Omental fat pad (tissue), 4 donors: Measurements from ENCODE around the gene METTL13. TPM values are rescaled to one million over a fixed set of nuclear protein-coding genes. Genes with fewer than 3 reads are reported as not detected.
A peak's percentile ranks its signal among the peaks of the same experiment; 100 is the strongest.

Source experiments
- ATAC-seq: fragments of 150-250 bp; one replicate; pipeline ENCODE4 v1.9.1; 2016; ENCODE audit warnings: mild to moderate bottlenecking, moderate library complexity; ENCODE audit not compliant: low FRiP score
- DNase-seq: peaks from one replicate; pipeline ENCODE4 v3.0.0-alpha.2; 2019; ENCODE audit warnings: low spot score
- total RNA-seq, 4 donors: library from RNA; depleted of rRNA; stranded (reverse); fragments of >200 nt; gene quantifications; one replicate each; pipeline ENCODE4 v1.1.0, GENCODE V29; 2016
- TF ChIP-seq, protein P1 (sequence below), 3 donors: fragments of 450-650 bp; IDR thresholded peaks; one replicate each; pipeline ENCODE4 v1.5.1; 2016 to 2017; ENCODE audit warnings: antibody characterized with exemption in 3 of 3, mild to moderate bottlenecking in 3 of 3, moderate library complexity in 2 of 3

METTL13 gene
- total RNA-seq, 4 donors from 2014 or later, result 21.3 to 29.2 (median 23.5) TPM

DNA sequence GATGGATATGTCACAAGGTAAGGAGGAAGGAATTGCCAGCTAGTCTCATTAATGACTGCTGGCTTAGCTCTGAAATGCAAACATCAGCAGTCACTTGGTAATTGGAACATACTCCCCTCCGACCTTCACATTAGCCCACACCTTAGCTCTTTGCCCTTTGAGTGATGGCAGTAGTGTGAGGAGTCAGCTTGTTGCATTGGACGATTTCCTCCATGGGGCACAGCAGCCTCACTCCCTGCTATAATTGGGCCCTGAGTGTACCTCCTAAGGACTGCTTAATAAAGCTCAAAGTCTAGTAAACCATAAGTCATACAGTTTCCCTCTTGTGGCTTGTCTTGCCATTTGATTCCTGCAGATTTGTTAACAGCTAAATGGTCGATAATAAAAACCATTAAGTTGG lies 19.4 kb downstream of the METTL13 start:
- DNase-seq, result no peak
- TF ChIP-seq, protein P1, sequence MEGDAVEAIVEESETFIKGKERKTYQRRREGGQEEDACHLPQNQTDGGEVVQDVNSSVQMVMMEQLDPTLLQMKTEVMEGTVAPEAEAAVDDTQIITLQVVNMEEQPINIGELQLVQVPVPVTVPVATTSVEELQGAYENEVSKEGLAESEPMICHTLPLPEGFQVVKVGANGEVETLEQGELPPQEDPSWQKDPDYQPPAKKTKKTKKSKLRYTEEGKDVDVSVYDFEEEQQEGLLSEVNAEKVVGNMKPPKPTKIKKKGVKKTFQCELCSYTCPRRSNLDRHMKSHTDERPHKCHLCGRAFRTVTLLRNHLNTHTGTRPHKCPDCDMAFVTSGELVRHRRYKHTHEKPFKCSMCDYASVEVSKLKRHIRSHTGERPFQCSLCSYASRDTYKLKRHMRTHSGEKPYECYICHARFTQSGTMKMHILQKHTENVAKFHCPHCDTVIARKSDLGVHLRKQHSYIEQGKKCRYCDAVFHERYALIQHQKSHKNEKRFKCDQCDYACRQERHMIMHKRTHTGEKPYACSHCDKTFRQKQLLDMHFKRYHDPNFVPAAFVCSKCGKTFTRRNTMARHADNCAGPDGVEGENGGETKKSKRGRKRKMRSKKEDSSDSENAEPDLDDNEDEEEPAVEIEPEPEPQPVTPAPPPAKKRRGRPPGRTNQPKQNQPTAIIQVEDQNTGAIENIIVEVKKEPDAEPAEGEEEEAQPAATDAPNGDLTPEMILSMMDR (IDR thresholded peaks at IDR 0.05), result no peak
- ATAC-seq, result no peak

DNA sequence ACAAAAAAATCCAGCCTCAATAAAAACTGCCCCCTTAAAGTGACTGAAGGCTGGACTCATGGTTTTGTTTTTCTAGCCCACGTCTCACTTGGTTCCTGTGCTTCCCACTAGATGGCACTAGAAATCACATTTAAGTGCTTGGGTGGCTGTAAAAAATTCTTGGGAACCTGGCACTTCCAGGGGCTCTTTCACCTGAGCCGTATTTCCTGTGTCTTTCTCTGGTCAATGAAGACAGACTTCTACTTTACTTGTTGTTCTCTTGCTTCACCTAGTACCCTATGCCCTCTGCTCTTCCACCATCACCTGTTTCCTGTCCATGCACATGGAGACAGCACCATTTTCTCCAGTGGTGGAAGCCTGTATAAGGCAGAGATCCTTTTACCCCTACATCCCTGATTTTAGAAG lies 20.0 kb downstream of the METTL13 start:
- TF ChIP-seq, protein P1 (IDR thresholded peaks at IDR 0.05), result peak in 1 of 3 donors; percentile 62
- DNase-seq (no peak), ATAC-seq (no peak)

DNA sequence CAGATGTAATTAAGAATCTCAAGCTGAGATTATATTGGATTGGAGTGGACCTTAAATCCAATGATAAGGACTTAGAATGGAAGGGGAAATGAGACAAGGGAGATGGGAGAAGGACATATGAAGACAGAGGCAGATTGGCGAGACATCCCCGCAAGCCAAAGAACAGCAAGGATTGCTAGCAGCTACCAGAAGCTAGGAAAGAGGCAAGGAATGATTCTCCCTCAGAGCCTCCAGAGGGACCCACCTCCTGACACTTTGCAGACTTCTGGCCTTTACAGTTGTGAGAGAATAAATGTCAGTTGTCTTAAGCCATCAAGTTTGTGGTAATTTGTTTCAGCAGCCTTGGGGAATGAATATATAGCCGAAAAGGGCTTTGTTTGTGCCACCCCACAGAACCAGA lies 20.7 kb downstream of the METTL13 start:
- TF ChIP-seq, protein P1 (IDR thresholded peaks at IDR 0.05), result no peak
- ATAC-seq, result no peak
- DNase-seq, result no peak

DNA sequence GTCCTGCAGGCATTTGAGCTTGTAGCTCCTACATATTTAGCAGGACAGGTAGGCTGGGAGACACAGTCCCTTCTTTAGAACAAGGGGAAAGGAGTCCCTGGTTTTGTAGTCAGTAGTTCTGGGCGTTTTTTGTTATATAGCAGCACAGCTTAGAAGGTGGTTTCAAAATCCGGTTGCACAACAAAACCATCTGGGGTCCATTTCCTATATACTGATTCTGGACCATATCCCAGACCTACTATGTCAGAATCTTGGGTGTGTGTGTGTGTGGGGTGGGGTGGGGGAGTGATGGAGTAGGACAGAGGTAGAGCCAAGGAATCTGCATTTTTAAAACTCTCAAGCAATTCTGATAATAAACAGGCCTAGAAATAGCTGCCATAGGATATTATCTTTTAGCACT lies 21.6 kb downstream of the METTL13 start:
- DNase-seq (no peak), ATAC-seq (no peak)
- TF ChIP-seq, protein P1 (IDR thresholded peaks at IDR 0.05), result no peak

DNA sequence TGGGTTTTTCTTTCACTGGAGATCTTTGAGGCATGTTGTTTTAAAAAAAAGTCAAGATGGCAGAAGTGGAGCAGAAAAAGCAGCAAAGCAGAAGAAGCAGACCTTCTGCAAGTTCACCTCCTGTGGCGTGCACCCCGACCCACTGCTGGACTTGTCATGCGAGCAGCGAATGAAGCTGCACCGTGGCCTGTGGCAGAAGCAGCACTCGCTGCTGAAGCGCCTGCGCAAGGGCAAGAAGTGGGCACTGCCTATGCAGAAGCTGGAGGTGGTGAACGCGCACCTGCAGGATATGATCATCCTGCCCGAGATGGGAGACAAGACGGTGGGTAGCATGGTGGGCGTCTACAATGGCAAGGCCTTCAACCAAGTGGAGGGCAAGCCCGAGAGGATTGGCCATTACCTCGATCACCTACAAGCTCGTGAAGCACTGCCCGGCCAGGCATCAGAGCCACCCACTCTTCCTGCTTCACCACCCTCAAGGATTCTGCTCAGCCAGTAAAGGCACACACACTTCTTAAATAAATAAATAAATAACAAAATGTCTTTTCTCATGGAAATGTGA lies 22.1 kb downstream of the METTL13 start:
- no peak for DNase-seq
- TF ChIP-seq, protein P1 (IDR thresholded peaks at IDR 0.05), result no peak
- ATAC-seq, result no peak

DNA sequence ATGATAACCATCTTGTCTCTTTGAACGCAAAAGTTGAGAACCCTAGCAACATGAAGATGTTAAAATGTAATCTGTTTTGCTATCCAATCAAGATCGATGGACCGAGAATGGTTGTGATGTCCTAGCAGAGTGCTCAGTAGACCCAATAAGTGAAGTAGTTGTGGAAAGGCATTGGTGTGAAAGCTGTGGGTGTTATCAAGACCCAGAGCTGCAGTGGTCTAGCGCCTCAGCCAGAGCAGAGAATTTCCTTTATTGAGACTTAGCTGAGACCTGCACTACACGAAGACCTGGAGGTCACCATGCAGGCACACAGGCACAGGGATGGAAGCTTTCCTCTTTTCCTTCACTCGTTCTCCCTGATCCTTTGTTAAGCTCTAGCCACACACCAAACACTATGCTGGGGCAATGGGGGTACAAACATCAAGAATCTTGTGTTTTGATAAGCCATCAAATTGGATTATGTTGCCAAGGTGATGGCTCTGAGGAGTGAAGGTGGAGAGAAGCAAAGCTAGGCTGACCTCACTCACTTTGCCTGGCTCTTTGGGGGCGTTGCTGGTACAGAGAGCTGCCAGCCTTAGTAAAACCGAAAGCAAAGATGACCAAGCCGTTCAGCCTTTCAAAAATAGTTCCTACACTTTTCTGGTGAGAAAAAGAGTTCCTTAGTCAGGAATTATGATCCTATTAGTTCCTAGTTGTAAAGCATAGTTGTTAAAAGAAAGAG lies 24.1 kb downstream of the METTL13 start:
- DNase-seq, result no peak
- TF ChIP-seq, protein P1 (IDR thresholded peaks at IDR 0.05), result no peak
- no peak for ATAC-seq

DNA sequence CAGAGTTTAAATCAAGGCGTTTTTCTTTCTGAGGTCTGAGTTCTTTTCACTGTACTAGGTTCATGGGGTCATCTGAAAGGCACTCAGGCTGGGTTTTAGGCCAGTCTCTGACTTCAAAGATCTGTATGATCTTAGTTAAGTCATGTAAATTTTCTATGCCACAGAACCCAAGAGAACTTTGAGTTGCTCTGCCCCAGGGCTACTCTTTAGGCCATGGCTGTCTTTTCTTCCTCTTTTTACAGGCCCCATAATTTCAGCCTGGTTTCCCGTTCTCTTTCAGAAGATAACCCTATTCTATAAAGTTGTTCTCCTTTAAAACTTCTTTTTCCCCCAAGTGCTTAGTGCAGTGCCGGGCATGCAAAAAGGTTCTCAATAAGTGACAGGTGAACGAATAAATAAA lies 26.1 kb downstream of the METTL13 start:
- DNase-seq (no peak), ATAC-seq (no peak)
- TF ChIP-seq, protein P1 (IDR thresholded peaks at IDR 0.05), result no peak
